Transverse colon (tissue), 4 donors: ENCODE data around the gene KCNJ1. TPM values are rescaled to one million over a fixed set of nuclear protein-coding genes. Genes with fewer than 3 reads are reported as not detected.

Experiments
- DNase-seq: peaks from one replicate; pipeline ENCODE4 v3.0.0-alpha.2; 2019
- H3K27ac ChIP-seq, 4 donors: fragments of 200-600 bp; sonication (generic); 2 replicates each; pipeline ENCODE4 v1.5.1; 2016 to 2018; ENCODE audit warnings: inconsistent platforms in 4 of 4
- H3K27me3 ChIP-seq: fragments of 200-600 bp; sonication (generic); 2 replicates; pipeline ENCODE4 v1.5.1; 2017; ENCODE audit warnings: inconsistent platforms
- H3K36me3 ChIP-seq, 4 donors: fragments of 200-600 bp; sonication (generic); 2 replicates each; pipeline ENCODE4 v1.5.1; 2017 to 2019; ENCODE audit warnings: inconsistent platforms in 4 of 4
- H3K4me1 ChIP-seq, 4 donors: fragments of 200-600 bp; sonication (generic); 2 replicates each; pipeline ENCODE4 v1.5.1; 2017 to 2020; ENCODE audit warnings: inconsistent platforms in 4 of 4
- H3K4me3 ChIP-seq, 4 donors: fragments of 200-600 bp; sonication (generic); 1 replicate in 1 of 4; 2 replicates in 3 of 4; pipeline versions ENCODE4 v1.5.1 to v1.6.1; 2017 to 2019; ENCODE audit warnings: inconsistent platforms in 4 of 4
- H3K9me3 ChIP-seq, 2 donors: fragments of 200-600 bp; sonication (generic); 2 replicates each; pipeline ENCODE4 v1.5.1; 2017 to 2019; ENCODE audit warnings: inconsistent platforms in 2 of 2
- EP300 ChIP-seq: sonication (generic); formaldehyde crosslinking; IDR thresholded peaks from one replicate; pipeline ENCODE4 v1.6.1; 2017; ENCODE audit warnings: antibody characterized with exemption, low read depth
- POLR2A ChIP-seq: fragments of 450-650 bp; IDR thresholded peaks from one replicate; pipeline ENCODE4 v1.6.1; 2016; ENCODE audit warnings: antibody characterized with exemption, mild to moderate bottlenecking, moderate library complexity
- POLR2AphosphoS5 ChIP-seq, 3 donors: sonication (generic); formaldehyde crosslinking; IDR thresholded peaks; one replicate each; pipeline ENCODE4 v1.6.1; 2016; ENCODE audit warnings: antibody characterized with exemption in 3 of 3
- WGBS, 2 donors: methylation state at CpG; one replicate each; pipeline ENCODE4 v1.1.5; 2018; ENCODE audit warnings: low coverage in 1 of 2; 5-methylcytosine and 5-hydroxymethylcytosine counted together
- in situ Hi-C, 4 donors: fragments of 200-750 bp; cut with MboI; loops; one replicate each; pipeline versions ENCODE4 v1.15.0 to v1.15.1; 2017; ENCODE audit warnings: low sequenced_read_pairs in 3 of 4, low pct_ligation_motif_present in 1 of 4, low pct_unique_long_range_greater_than_20kb in 1 of 4
- intact Hi-C: fragments of 100-400 bp; cut with DNase I; formaldehyde crosslinking; loops from one replicate; pipeline ENCODE4 v1.15.1; 2023; ENCODE audit warnings: low total_unique reads
- total RNA-seq, 4 donors: library from RNA; depleted of rRNA; stranded (reverse); fragments of >200 nt; gene quantifications; one replicate each; pipeline ENCODE4 v1.1.0, GENCODE V29; 2016
- TF ChIP-seq, protein P1 (sequence below), 5 experiments: fragments of 200-600 bp in 3 of 5; fragments of 450-650 bp in 2 of 5; sonication (generic) in 3 of 5; IDR thresholded peaks; 1 replicate in 2 of 5; 2 replicates in 3 of 5; pipeline ENCODE4 v1.5.1; 2016 to 2017; ENCODE audit warnings: antibody characterized with exemption in 5 of 5, inconsistent platforms in 3 of 5, mild to moderate bottlenecking in 2 of 5, moderate library complexity in 1 of 5

KCNJ1 gene
- total RNA-seq, 4 donors from 2014 or later = not detected

GRCh38 chr11:128810784-128811514, 56.1 kb downstream of the KCNJ1 start:
- no peak for DNase-seq
- TF ChIP-seq EP300 = no peak
- no peak for TF ChIP-seq POLR2AphosphoS5 (IDR thresholded peaks at IDR 0.05)
- no peak for TF ChIP-seq POLR2A
- TF ChIP-seq, protein P1, sequence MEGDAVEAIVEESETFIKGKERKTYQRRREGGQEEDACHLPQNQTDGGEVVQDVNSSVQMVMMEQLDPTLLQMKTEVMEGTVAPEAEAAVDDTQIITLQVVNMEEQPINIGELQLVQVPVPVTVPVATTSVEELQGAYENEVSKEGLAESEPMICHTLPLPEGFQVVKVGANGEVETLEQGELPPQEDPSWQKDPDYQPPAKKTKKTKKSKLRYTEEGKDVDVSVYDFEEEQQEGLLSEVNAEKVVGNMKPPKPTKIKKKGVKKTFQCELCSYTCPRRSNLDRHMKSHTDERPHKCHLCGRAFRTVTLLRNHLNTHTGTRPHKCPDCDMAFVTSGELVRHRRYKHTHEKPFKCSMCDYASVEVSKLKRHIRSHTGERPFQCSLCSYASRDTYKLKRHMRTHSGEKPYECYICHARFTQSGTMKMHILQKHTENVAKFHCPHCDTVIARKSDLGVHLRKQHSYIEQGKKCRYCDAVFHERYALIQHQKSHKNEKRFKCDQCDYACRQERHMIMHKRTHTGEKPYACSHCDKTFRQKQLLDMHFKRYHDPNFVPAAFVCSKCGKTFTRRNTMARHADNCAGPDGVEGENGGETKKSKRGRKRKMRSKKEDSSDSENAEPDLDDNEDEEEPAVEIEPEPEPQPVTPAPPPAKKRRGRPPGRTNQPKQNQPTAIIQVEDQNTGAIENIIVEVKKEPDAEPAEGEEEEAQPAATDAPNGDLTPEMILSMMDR (IDR thresholded peaks at IDR 0.05) = no peak
- Histone ChIP-seq H3K4me1 (no peaks in the 10 kb centered on the region), H3K4me3 (no peak overlapping the region), H3K27ac (no peak overlapping the region), H3K27me3 (no peaks in the 10 kb centered on the region), H3K36me3 (no peaks in the 10 kb centered on the region), H3K9me3 (no peaks in the 10 kb centered on the region)
- intact Hi-C loops = no loop called here
- in situ Hi-C loops = no loop called here
- 70 to 76% methylated on average over 5 to 8 of the region's 8 CpGs for WGBS, 2 donors

- no peak overlapping the region for H3K4me3 ChIP-seq
- in situ Hi-C loops = no loop called here
- no peak for DNase-seq
- H3K27ac ChIP-seq = no peak overlapping the region
- intact Hi-C loops = no loop called here
- H3K36me3 ChIP-seq = no peaks in the 10 kb centered on the region
- no peaks in the 10 kb centered on the region for H3K4me1 ChIP-seq
- H3K9me3 ChIP-seq = no peaks in the 10 kb centered on the region
- WGBS, 2 donors = 75 to 92% methylated on average over 2 to 6 of the region's 6 CpGs
- TF ChIP-seq, protein P1 (IDR thresholded peaks at IDR 0.05) = no peak
- TF ChIP-seq POLR2A (no peak), POLR2AphosphoS5 (IDR thresholded peaks at IDR 0.05) (no peak), EP300 (no peak)
- H3K27me3 ChIP-seq = no peaks in the 10 kb centered on the region
These were observed 58.0 kb downstream of the KCNJ1 start for GRCh38 chr11:128809128-128809527.

DNA sequence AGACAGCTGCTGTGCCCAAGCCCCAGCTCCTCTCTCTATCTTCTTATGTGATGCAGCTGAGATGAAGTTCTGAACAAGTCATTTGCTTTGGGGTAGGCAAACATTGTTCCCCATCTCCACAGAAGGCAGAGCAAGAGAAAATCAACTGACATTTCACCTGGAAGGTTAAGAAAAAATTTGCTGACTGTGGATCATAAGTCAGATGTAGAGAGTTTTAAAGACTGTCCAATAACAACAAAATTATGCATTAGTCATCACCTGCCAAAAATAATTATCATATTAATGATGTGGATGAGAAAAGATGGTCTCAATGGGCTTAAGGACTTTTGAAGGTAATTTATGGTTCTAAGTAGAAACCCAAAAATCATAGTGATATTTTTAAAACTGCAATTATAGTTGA, 59.2 kb downstream of the KCNJ1 start:
- H3K27ac ChIP-seq = no peak overlapping the region
- intact Hi-C loops (no loop called here), in situ Hi-C loops (no loop called here)
- no peaks in the 10 kb centered on the region for H3K36me3 ChIP-seq
- no peaks in the 10 kb centered on the region for H3K4me1 ChIP-seq
- H3K9me3 ChIP-seq = no peaks in the 10 kb centered on the region
- TF ChIP-seq POLR2A (no peak), POLR2AphosphoS5 (IDR thresholded peaks at IDR 0.05) (no peak), EP300 (no peak)
- TF ChIP-seq, protein P1 (IDR thresholded peaks at IDR 0.05) = no peak
- no peaks in the 10 kb centered on the region for H3K27me3 ChIP-seq
- H3K4me3 ChIP-seq = no peak overlapping the region
- no peak for DNase-seq

- H3K36me3 ChIP-seq = no peaks in the 10 kb centered on the region
- TF ChIP-seq EP300 = no peak
- TF ChIP-seq, protein P1 (IDR thresholded peaks at IDR 0.05) = no peak
- TF ChIP-seq POLR2A = no peak
- no peak for TF ChIP-seq POLR2AphosphoS5 (IDR thresholded peaks at IDR 0.05)
- WGBS, 2 donors = 89 to 90% methylated on average over 8 of the region's 8 CpGs
- no peak overlapping the region for H3K4me3 ChIP-seq
- in situ Hi-C loops (no loop called here), intact Hi-C loops (no loop called here)
- no peaks in the 10 kb centered on the region for H3K9me3 ChIP-seq
- H3K27ac ChIP-seq = no peak overlapping the region
- DNase-seq = no peak
- H3K27me3 ChIP-seq = no peaks in the 10 kb centered on the region
- no peaks in the 10 kb centered on the region for H3K4me1 ChIP-seq
These were observed 60.4 kb downstream of the KCNJ1 start for GRCh38 chr11:128806506-128807261.
